GM12872 (cell line): ENCODE results near the gene CASK.

Experiments
- TF ChIP-seq, protein P1 (sequence below): IDR thresholded peaks from 3 replicates; pipeline ENCODE4 v1.5.1; 2011; ENCODE audit warnings: low read depth, mild to moderate bottlenecking, low read length, moderate library complexity; ENCODE audit not compliant: insufficient read depth

CASK gene

DNA sequence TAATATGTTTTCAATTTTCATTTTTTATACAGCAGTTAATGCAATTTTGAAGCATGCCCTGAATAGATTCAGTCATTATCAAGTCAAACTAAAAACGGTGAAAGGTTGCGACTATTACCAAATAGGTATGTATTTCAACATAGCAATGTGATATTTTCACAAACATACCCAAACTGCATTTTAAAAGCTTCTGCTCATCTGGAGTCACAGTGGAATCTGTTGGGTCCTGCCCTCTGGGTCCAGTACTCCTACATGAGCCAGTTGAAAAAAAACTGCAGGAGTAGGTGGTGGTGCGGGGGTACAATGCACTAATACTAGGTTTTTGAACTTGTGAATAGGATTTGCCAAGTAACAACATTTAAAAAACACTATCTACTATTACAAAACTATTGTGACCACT lies 233.6 kb downstream of the CASK start:
- TF ChIP-seq, protein P1, sequence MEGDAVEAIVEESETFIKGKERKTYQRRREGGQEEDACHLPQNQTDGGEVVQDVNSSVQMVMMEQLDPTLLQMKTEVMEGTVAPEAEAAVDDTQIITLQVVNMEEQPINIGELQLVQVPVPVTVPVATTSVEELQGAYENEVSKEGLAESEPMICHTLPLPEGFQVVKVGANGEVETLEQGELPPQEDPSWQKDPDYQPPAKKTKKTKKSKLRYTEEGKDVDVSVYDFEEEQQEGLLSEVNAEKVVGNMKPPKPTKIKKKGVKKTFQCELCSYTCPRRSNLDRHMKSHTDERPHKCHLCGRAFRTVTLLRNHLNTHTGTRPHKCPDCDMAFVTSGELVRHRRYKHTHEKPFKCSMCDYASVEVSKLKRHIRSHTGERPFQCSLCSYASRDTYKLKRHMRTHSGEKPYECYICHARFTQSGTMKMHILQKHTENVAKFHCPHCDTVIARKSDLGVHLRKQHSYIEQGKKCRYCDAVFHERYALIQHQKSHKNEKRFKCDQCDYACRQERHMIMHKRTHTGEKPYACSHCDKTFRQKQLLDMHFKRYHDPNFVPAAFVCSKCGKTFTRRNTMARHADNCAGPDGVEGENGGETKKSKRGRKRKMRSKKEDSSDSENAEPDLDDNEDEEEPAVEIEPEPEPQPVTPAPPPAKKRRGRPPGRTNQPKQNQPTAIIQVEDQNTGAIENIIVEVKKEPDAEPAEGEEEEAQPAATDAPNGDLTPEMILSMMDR, result no peak

DNA sequence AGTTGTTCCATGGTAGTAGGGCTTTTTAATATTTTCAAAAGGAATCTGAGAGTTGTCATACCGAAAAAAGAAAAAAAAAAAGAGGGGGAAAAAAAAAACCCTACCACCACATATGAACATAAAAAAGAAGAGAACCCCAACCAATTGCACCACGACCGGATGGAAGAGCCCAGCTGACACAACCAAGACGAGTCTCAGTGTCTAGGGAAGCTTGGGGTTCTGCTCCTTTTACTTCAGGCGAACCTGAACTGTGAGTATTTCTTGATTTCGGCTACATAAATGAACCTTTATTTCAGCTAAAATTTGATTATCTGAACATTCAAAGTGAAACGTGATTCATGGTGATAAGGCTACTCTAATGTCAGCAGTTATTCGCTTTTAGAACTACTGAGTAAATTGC lies 234.5 kb downstream of the CASK start, which contains the start of gene GPR34:
Gene GPR34 (plus strand): TSS at position 139 of the 400 bp plus-strand sequence. CDS start 6,661 bp downstream, outside the sequence.
- TF ChIP-seq, protein P1, result no peak

DNA sequence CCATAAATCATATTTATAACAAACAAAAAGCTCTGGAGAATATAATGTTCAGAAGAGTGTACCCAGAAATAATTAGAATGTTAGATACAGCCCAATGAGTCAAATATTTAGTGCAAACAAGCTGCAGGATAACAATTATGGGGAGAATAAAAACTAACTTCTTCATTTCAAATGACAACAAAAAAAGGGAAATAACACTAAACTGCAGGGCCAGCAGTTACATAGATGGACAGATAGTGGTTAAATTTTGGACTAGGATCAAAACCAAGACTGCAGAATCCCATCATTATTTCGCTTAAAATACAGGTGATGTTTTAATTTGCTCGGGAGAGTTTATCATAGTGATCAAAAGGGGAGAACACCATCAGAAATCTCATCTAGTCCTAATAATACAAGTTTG lies 235.2 kb downstream of the CASK start:
- TF ChIP-seq, protein P1, result no peak

DNA sequence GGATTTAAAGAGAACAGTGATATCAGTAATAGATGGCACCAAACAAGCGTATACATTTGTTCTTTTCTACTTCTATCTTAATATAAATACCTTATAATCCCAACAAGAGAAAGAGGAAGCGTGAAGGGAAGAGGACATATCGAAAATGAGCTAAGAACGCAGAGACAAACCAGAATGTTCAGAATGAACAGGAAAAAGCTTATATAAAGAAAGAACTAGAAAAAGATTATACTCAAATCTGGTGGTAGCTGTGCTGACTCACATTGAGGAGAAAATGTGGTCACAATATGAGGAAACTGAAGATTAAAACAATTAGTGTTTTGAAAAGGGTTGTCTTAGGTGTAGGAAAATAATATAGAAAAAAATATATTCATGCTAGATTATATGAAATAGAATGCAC lies 236.6 kb downstream of the CASK start:
- TF ChIP-seq, protein P1, result no peak

DNA sequence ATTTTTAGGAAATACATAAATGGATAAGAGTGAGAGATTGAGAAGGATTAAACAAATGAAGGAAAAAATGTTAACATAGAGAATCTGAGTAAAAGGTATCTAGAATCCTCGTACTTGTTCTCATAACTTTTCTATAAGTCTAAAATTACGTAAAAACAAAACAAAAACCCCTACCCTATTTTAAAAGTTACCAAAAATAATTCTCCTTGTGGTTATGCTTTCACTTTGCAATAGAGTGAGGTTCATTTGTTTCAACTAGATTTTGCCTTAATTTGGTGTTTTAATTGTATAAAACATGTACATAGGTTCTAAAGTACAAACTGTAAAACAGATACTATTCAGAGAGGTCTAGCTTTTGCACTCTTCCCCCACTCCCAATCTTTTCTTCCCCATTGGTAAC lies 238.4 kb downstream of the CASK start:
- TF ChIP-seq, protein P1, result no peak

DNA sequence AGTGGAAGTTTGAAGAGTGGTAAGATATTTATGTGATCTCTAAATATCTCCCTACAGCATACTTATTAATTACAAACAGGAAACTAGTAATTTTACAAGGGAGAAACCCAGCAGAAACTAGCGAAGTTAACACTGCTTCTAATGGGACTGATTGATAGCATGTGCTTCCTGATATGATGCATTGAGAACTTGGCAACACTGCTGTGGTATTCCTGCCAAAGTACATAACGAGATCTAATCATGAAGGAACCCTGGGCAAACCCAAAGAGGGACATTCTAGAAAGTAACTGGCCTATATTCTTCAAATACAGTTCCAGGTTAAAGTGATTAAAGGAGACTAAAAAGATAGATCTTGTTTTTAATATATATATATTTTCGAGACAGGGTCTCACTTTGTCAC lies 239.2 kb downstream of the CASK start:
- TF ChIP-seq, protein P1, result no peak

DNA sequence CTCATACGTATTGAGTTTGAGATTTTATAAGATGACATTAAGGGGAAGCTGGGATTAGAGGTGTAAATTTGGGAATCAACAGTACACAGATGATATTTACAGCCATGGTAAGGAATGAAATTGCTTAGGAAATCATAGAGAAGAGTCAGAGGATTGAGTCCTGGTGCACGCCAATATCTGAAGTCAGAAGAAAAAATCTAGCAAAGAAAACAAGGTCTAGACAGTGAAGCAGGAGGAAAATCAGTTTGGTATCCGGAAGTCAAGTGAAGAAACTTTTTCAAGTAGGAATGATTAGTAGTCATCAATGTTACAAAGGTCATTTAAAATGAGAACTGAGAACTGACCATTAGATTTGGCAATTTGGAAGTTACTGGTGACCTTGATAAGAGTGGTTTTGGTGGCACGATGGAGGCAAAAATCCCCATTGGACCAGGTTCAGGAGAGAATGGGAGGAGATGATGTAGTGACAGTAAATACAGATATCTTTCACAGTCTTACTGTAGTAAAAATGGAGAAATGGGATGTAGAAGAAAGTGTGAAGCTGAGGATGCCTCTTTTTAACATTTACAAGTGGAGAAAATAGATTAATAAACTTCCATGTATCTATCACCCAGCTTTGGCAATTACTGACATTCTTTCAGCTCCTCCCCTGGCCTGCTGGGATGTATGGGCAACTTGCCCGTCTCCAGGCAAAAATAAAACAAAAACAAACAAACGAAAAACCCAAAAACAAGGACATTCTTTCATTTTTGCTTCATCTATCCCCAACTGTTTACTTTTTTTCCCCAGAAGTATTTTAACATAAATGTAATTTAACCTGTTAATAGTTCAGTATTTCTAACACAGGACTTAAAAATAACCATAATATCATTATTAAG lies 245.9 kb downstream of the CASK start:
- TF ChIP-seq, protein P1, result no peak
